PC-9 (cell line): ENCODE data around the gene STK39.

Experiments used
- EZH2 ChIP-seq: fragments of 200-600 bp; sonication (generic); IDR thresholded peaks from 2 replicates; pipeline ENCODE4 v1.8.0; 2017; ENCODE audit warnings: antibody characterized with exemption, low read depth
- TF ChIP-seq, protein P1 (sequence below): fragments of 200-600 bp; sonication (generic); conservative IDR thresholded peaks from 2 replicates; pipeline ENCODE4 v1.6.1; 2017; ENCODE audit warnings: mixed run types, antibody characterized with exemption, mild to moderate bottlenecking, moderate library complexity

DNA sequence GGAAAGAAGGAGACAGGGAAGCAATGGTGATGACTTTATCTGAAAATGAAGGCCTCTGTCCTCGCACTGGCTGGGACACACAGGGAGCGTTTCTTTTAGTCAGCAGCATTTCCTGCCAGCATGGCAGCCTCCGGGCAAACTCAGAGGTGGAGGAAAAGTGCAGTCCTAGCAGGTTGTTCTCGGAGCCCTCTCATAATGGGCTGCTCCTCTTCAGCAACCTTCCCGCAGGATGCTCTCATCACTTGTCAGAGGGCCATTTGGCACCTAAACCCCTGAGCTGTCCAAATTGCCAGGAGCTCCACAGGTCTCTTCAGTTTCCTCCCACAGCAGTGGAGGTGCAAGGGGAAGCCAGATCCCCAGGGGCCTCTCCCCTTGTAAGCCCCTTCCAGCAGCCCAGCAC, 6.2 kb downstream of the STK39 start:
- TF ChIP-seq, protein P1, sequence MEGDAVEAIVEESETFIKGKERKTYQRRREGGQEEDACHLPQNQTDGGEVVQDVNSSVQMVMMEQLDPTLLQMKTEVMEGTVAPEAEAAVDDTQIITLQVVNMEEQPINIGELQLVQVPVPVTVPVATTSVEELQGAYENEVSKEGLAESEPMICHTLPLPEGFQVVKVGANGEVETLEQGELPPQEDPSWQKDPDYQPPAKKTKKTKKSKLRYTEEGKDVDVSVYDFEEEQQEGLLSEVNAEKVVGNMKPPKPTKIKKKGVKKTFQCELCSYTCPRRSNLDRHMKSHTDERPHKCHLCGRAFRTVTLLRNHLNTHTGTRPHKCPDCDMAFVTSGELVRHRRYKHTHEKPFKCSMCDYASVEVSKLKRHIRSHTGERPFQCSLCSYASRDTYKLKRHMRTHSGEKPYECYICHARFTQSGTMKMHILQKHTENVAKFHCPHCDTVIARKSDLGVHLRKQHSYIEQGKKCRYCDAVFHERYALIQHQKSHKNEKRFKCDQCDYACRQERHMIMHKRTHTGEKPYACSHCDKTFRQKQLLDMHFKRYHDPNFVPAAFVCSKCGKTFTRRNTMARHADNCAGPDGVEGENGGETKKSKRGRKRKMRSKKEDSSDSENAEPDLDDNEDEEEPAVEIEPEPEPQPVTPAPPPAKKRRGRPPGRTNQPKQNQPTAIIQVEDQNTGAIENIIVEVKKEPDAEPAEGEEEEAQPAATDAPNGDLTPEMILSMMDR, result no peak
- TF ChIP-seq EZH2, result no peak
